ENCODE measurements around the gene EIF2S3.

DNA sequence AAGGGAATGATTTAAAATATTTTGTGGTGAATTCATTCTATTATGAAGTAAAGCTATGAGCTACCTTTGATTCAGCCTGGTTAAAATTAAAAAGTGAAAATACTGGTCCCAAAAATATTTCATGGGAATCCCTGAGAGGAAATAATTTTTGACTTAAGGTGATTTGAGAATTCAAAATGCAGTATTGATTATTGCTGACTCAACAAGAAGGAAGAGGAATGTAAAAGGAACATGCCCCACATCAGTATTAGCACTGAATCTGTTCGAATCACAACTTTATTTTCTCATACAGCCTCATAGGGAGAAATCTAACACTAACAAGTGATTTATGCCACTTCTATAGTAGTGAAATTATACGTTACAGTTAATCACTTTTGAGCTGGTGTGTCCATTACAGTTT lies 27.7 kb downstream of the EIF2S3 start:
- TF ChIP-seq, protein P1, sequence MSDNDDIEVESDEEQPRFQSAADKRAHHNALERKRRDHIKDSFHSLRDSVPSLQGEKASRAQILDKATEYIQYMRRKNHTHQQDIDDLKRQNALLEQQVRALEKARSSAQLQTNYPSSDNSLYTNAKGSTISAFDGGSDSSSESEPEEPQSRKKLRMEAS (IDR thresholded peaks at IDR 0.05; ENCODE audit: low read depth): no peak
- TF ChIP-seq GABPA (IDR thresholded peaks at IDR 0.05; ENCODE audit: low read depth): no peak
- TF ChIP-seq RXRA (IDR thresholded peaks at IDR 0.05; ENCODE audit: borderline replicate concordance, low read depth): no peak
- no peak for TF ChIP-seq TAF1 (IDR thresholded peaks at IDR 0.05; ENCODE audit: borderline replicate concordance, low read depth, low read length)
- TF ChIP-seq, protein P2, sequence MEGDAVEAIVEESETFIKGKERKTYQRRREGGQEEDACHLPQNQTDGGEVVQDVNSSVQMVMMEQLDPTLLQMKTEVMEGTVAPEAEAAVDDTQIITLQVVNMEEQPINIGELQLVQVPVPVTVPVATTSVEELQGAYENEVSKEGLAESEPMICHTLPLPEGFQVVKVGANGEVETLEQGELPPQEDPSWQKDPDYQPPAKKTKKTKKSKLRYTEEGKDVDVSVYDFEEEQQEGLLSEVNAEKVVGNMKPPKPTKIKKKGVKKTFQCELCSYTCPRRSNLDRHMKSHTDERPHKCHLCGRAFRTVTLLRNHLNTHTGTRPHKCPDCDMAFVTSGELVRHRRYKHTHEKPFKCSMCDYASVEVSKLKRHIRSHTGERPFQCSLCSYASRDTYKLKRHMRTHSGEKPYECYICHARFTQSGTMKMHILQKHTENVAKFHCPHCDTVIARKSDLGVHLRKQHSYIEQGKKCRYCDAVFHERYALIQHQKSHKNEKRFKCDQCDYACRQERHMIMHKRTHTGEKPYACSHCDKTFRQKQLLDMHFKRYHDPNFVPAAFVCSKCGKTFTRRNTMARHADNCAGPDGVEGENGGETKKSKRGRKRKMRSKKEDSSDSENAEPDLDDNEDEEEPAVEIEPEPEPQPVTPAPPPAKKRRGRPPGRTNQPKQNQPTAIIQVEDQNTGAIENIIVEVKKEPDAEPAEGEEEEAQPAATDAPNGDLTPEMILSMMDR (IDR thresholded peaks at IDR 0.05): no peak
- TF ChIP-seq EZH2phosphoT487 (IDR thresholded peaks at IDR 0.05; ENCODE audit: borderline replicate concordance, low read depth): no peak
- TF ChIP-seq TEAD4 (IDR thresholded peaks at IDR 0.05; ENCODE audit: borderline replicate concordance, insufficient read depth): no peak
- no peak for TF ChIP-seq JUND (IDR thresholded peaks at IDR 0.05)
